ENCODE measurements around the gene IRF2.

DNA sequence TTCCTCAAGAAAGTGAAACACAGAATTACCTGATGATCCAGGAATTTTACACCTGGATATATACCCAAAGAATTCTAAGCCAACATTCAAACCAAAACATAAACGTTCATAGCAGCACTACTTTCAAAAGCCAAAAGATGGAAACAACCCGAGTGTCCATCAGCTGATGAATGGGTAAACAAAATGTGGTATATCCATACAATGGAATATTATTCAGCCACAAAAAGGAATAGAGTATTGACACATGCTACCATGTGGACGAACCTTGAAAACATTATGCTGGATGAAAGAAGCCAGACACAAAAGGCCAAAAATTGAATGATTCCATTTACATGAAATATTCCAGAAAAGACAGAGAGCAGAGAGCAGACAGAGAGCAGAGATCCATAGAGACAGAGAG lies 52.0 kb downstream of the IRF2 start:
- TF ChIP-seq POLR2A (IDR thresholded peaks at IDR 0.05; ENCODE audit: low read depth) (no peak), POLR2AphosphoS5 (IDR thresholded peaks at IDR 0.05) (no peak)
